Vagina (tissue), 2 donors: ENCODE results near the gene ANO7. TPM values are rescaled to one million over a fixed set of nuclear protein-coding genes. Genes with fewer than 3 reads are reported as not detected.

Source experiments
- DNase-seq, 2 donors: peaks; one replicate each; pipeline ENCODE4 v3.0.0-alpha.2; 2017; ENCODE audit errors: extremely low spot score in 2 of 2
- H3K27ac ChIP-seq: fragments of 200-600 bp; sonication (generic); one replicate; pipeline ENCODE4 v1.5.1; 2019
- H3K27me3 ChIP-seq: fragments of 200-600 bp; sonication (generic); one replicate; pipeline ENCODE4 v1.5.1; 2019
- H3K36me3 ChIP-seq, 2 donors: fragments of 200-600 bp; sonication (generic); one replicate each; pipeline ENCODE4 v1.5.1; 2017 to 2019
- H3K4me1 ChIP-seq: fragments of 200-600 bp; sonication (generic); one replicate; pipeline ENCODE4 v1.5.1; 2019
- H3K4me3 ChIP-seq, 2 donors: fragments of 200-600 bp; sonication (generic); 1 replicate in 1 of 2; 2 replicates in 1 of 2; pipeline ENCODE4 v1.5.1; 2016 to 2019
- H3K9me3 ChIP-seq: fragments of 200-600 bp; sonication (generic); one replicate; pipeline ENCODE4 v1.5.1; 2019
- CTCF ChIP-seq, 3 experiments: fragments of 450-650 bp in 2 of 3; fragments of 200-600 bp in 1 of 3; sonication (generic) in 1 of 3; IDR thresholded peaks; one replicate each; pipeline ENCODE4 v1.5.1; 2017 to 2019; ENCODE audit warnings: antibody characterized with exemption in 3 of 3, mild to moderate bottlenecking in 2 of 3, moderate library complexity in 2 of 3
- POLR2A ChIP-seq, 2 donors: fragments of 450-650 bp; IDR thresholded peaks; one replicate each; pipeline ENCODE4 v1.6.1; 2017; ENCODE audit warnings: antibody characterized with exemption in 2 of 2, mild to moderate bottlenecking in 2 of 2, moderate library complexity in 2 of 2
- POLR2AphosphoS5 ChIP-seq, 2 donors: sonication (generic); formaldehyde crosslinking; IDR thresholded peaks; one replicate each; pipeline ENCODE4 v1.9.0; 2017; ENCODE audit warnings: antibody characterized with exemption in 2 of 2, mild to moderate bottlenecking in 2 of 2, low read depth in 1 of 2; ENCODE audit not compliant: insufficient read depth in 1 of 2
- intact Hi-C: fragments of 100-400 bp; cut with DNase I; formaldehyde crosslinking; loops from one replicate; pipeline ENCODE4 v1.15.1; 2023
- total RNA-seq: library from RNA; depleted of rRNA; stranded (reverse); fragments of >200 nt; gene quantifications from one replicate; pipeline ENCODE4 v1.2.3, GENCODE V29; 2016

Gene ANO7
- total RNA-seq, 1 donor from 2014 or later: 0.98 TPM

- intact Hi-C loops: loop anchor here (10.0 kb wide), 1 partner anchor 79 kb away; no protein-coding TSS in a partner anchor
- peaks cover 0 to 45% of the 10 kb centered on the region in 2 donors for H3K36me3 ChIP-seq
- H3K4me3 ChIP-seq: no peak overlapping the region
- no peak overlapping the region for H3K27ac ChIP-seq
- peaks cover 12% of the 10 kb centered on the region for H3K4me1 ChIP-seq
- no peak for DNase-seq
- no peaks in the 10 kb centered on the region for H3K9me3 ChIP-seq
- no peak for TF ChIP-seq CTCF (IDR thresholded peaks at IDR 0.05)
- TF ChIP-seq POLR2A (IDR thresholded peaks at IDR 0.05): no peak
- no peak for TF ChIP-seq POLR2AphosphoS5 (IDR thresholded peaks at IDR 0.05; ENCODE audit: insufficient read depth in 1 of 2, low read depth in 1 of 2)
- no peaks in the 10 kb centered on the region for H3K27me3 ChIP-seq
Measured at GRCh38 chr2:241225983-241226382, 37.5 kb downstream of the ANO7 start.

DNA sequence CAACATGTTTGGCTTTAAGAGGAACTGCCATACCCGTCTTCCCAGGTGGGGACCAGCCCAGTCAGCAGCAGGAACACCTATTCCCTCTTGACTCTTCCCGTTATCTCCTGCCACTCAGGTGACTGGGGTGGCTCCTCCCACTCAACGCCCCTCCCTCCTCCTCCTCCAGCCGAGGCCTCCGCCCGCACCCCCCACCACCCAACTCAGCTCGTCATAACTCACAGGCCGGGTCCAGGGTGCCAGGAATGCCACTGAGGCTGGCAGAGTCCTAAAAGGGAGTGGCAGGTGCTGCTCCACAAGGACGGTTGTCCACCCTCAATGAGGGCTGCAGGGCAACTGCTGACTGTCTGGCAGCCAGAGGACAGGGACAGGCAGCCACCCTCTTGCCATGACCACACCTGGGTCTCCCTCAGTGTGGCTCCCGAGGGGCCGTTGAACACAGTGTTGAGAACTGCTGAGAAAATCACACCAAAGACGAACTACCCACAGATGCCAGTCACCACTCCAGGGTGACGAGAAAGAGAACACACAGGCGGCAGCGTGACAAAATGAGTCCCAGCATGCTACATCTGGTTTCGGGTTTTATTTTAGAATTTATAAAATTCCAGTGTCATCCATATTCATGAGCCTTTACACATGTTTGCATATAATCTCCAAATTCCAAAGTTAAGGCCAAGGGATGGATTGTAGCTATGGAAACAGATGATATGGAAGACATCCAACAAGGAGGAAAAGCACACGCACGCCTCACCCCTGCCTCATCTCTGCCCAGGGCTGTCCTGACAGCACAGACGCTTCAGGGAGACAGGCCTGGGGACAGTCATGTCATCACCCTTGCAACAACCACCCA, 38.5 kb downstream of the ANO7 start:
- TF ChIP-seq POLR2A (IDR thresholded peaks at IDR 0.05): no peak
- TF ChIP-seq CTCF (IDR thresholded peaks at IDR 0.05): no peak
- no peak for TF ChIP-seq POLR2AphosphoS5 (IDR thresholded peaks at IDR 0.05; ENCODE audit: insufficient read depth in 1 of 2, low read depth in 1 of 2)
- Histone ChIP-seq H3K36me3 (peaks cover 0 to 53% of the 10 kb centered on the region in 2 donors), H3K4me1 (peaks cover 12% of the 10 kb centered on the region), H3K27ac (no peak overlapping the region), H3K27me3 (no peaks in the 10 kb centered on the region), H3K9me3 (no peaks in the 10 kb centered on the region), H3K4me3 (no peak overlapping the region)
- intact Hi-C loops: loop anchor here (10.0 kb wide), 1 partner anchor 78 kb away; no protein-coding TSS in a partner anchor
- DNase-seq: no peak

DNA sequence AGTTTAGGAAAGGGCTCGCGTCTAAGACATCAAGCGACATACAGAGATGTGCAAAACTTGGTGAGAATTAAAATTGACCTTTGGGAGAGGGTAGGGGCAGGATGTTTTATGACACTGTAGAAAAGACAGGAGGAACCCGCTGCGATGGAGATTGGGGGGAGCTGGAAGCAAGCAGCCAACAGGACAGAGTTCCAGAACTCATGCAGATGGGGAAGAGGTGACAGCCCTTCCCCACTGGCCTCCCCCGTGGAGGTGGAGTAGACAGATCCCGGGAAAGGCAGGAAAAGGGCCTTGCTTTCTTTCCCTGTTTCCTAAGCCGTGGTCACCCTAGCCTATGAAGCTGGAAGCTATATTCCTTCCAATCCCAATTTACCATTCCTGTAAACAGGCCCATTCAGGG, 39.1 kb downstream of the ANO7 start:
- TF ChIP-seq CTCF (IDR thresholded peaks at IDR 0.05) (no peak), POLR2AphosphoS5 (IDR thresholded peaks at IDR 0.05; ENCODE audit: insufficient read depth in 1 of 2, low read depth in 1 of 2) (no peak), POLR2A (IDR thresholded peaks at IDR 0.05) (no peak)
- no peak for DNase-seq
- Histone ChIP-seq H3K36me3 (peaks cover 0 to 59% of the 10 kb centered on the region in 2 donors), H3K27me3 (no peaks in the 10 kb centered on the region), H3K9me3 (no peaks in the 10 kb centered on the region), H3K4me3 (no peak overlapping the region), H3K4me1 (peaks cover 12% of the 10 kb centered on the region), H3K27ac (no peak overlapping the region)
- intact Hi-C loops: loop anchor here (10.0 kb wide), 1 partner anchor 77 kb away; no protein-coding TSS in a partner anchor

- Histone ChIP-seq H3K27me3 (no peaks in the 10 kb centered on the region), H3K4me3 (no peak overlapping the region), H3K27ac (no peak overlapping the region), H3K4me1 (peaks cover 12% of the 10 kb centered on the region), H3K9me3 (no peaks in the 10 kb centered on the region), H3K36me3 (peaks cover 4 to 65% of the 10 kb centered on the region in 2 donors)
- intact Hi-C loops: loop anchor here (10.0 kb wide), 1 partner anchor 77 kb away; no protein-coding TSS in a partner anchor
- no peak for DNase-seq
- TF ChIP-seq POLR2A (IDR thresholded peaks at IDR 0.05) (no peak), CTCF (IDR thresholded peaks at IDR 0.05) (no peak), POLR2AphosphoS5 (IDR thresholded peaks at IDR 0.05; ENCODE audit: insufficient read depth in 1 of 2, low read depth in 1 of 2) (no peak)
Measured at GRCh38 chr2:241228081-241228859, 39.8 kb downstream of the ANO7 start.
